Fibroblast of skin of scalp (primary cell): Measurements from ENCODE around the gene DCUN1D3.
"Not testable (repeated sequence)": the region's sequence is repeated elsewhere in the genome, so short reads cannot be mapped to it uniquely, and the experiment has no call there.

Experiments
- DNase-seq: peaks from one replicate; pipeline ENCODE4 v3.0.0-alpha.2; 2013

DCUN1D3 gene

GRCh38 chr16:20822521-20823325 is 77.4 kb downstream of the DCUN1D3 start:
- DNase-seq, result no peak

GRCh38 chr16:20821682-20822081 is 78.5 kb downstream of the DCUN1D3 start:
- DNase-seq, result no peak

- DNase-seq, result no peak
Measured at GRCh38 chr16:20818929-20819585, 81.1 kb downstream of the DCUN1D3 start.

- no peak for DNase-seq
Measured at GRCh38 chr16:20814784-20815183, 85.4 kb downstream of the DCUN1D3 start.

DNA sequence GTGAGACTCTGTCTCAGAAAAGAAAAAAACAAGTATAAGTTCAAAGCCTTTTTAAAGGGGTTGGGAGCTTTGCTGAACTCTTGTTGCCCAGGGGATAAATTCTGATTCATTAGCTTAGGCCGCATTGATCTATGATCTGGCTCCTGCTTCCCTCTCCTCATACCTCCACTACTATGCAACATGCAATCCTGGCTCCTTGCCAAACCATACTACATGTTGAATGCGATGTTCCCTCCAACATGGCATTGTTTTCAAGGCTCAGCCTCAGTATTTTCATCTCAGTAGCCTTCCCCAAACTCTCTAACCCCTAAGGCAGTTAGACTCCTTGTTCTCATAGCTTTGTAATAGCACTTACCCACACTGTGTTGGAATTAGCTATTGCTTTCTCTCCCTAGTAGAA is 87.6 kb downstream of the DCUN1D3 start:
- DNase-seq, result no peak

GRCh38 chr16:20811889-20812439 is 88.2 kb downstream of the DCUN1D3 start:
- DNase-seq, result no peak

GRCh38 chr16:20807862-20808261 is 92.3 kb downstream of the DCUN1D3 start:
- DNase-seq, result no peak

GRCh38 chr16:20806168-20807050 is 93.7 kb downstream of the DCUN1D3 start, which contains the start of the genes ERI2 and REXO5:
ERI2 (minus strand) TSS chr16:20806472; CDS start chr16:20806430, 42 bp downstream.
REXO5 (plus strand) TSS chr16:20806527; CDS start chr16:20806954, 427 bp downstream.
- peak; percentile 97 for DNase-seq

DNA sequence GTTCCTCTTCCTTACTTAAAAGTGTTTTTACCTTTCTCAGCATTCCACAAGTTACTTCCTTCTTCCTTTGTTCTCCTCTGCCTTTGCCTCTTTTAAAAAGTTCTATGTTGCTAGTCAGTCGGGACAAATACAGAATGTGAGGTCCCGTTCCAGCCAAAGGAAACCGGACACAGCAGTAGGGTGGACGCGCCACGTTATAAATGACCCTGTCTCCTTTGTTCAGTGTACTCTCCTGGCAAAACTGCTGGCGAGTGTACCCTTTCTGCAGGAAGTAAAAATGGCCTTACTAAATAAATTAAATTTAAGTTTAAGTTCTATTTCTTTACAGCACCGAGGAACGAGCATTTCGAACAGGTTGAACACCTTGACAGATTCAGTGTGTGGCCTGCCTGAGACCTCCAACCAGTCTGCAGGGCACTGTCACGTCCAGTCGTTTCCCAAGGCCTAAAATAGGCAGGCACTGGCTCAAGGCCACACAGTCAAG is 94.4 kb downstream of the DCUN1D3 start:
- DNase-seq, result not testable (repeated sequence)
